Brain microvascular endothelial cell (primary cell): ENCODE results near the gene ZNF423.
A peak's percentile ranks its signal among the peaks of the same experiment; 100 is the strongest.
"Not testable (repeated sequence)": the region's sequence is repeated elsewhere in the genome, so short reads cannot be mapped to it uniquely, and the experiment has no call there.

Experiments used
- DNase-seq: peaks from one replicate; pipeline ENCODE4 v3.0.0-alpha.2; 2020
- H3K27ac ChIP-seq: fragments of 250-450 bp; sonication (Bioruptor Pico); 2 replicates; pipeline ENCODE4 v1.5.1; 2020; ENCODE audit warnings: mild to moderate bottlenecking, moderate library complexity
- H3K27me3 ChIP-seq: fragments of 250-450 bp; sonication (Bioruptor Pico); replicated peaks from 2 replicates; pipeline ENCODE4 v1.5.1; 2020; ENCODE audit warnings: mild to moderate bottlenecking
- H3K36me3 ChIP-seq: fragments of 250-450 bp; sonication (Bioruptor Pico); replicated peaks from 2 replicates; pipeline ENCODE4 v1.5.1; 2020; ENCODE audit warnings: mild to moderate bottlenecking
- H3K4me3 ChIP-seq: 2 replicates; pipeline ENCODE4 v1.5.1; 2011; ENCODE audit warnings: low read depth, mild to moderate bottlenecking, control low read depth, low read length, moderate library complexity
- in situ Hi-C: cut with HindIII; loops from 2 replicates; pipeline ENCODE4 v1.10.0; 2017; ENCODE audit warnings: low sequenced_read_pairs, low pct_ligation_motif_present
- TF ChIP-seq, protein P1 (sequence below): IDR thresholded peaks from 2 replicates; pipeline ENCODE4 v1.5.1; 2011; ENCODE audit warnings: low read depth, mild to moderate bottlenecking, moderate library complexity, low read length, control low read depth, inconsistent platforms; ENCODE audit errors: missing control alignments

The ZNF423 gene

DNA sequence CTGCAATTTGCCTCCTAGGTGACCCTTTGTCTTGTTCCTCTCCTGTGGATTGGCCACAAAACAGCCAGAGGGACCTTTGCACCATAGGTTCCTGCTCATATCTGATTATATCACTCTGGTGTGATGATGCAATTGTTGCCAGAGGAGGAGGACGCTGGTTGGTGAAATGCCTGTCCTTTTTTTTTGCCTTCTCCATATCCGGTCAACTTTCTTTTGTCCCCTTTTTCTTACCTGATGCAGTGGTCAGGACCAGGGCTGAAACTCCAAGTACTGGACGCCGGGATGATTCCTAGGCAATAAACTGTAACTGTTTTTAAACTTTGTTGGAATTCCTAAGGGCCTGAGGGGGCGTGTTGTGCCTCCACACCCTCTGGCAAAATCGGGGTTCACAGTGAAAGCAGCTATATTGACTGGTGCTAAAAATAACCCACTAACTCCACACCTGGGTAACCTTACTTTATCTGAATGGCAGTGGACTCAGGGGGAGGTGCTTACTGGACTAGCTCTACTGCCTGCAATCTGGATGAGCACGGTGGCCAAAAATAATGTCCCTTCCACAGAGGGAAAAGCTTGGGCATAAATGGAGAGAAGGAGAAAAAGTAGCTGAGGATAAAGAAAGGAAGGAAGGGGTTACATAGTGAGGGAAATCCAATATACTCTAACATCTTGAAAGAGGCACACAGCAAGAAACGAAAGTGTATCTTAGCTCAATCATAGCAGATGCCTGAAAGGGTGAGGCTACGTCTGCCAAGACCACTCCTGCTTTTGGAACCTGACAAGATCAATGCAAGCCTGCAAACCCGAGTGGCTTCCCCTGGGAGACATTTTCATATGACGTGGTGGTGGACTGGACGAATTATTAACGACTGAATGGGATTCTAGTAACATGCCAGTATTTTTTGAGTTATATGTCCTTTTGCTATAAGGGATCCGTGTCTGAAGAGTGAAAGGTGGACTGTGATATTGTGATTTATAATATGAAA, 28.4 kb upstream of the ZNF423 start:
- Histone ChIP-seq H3K27ac (no peak overlapping the region), H3K27me3 (peaks cover 2% of the 10 kb centered on the region), H3K36me3 (no peaks in the 10 kb centered on the region), H3K4me3 (no peak overlapping the region)
- DNase-seq: no peak
- TF ChIP-seq, protein P1, sequence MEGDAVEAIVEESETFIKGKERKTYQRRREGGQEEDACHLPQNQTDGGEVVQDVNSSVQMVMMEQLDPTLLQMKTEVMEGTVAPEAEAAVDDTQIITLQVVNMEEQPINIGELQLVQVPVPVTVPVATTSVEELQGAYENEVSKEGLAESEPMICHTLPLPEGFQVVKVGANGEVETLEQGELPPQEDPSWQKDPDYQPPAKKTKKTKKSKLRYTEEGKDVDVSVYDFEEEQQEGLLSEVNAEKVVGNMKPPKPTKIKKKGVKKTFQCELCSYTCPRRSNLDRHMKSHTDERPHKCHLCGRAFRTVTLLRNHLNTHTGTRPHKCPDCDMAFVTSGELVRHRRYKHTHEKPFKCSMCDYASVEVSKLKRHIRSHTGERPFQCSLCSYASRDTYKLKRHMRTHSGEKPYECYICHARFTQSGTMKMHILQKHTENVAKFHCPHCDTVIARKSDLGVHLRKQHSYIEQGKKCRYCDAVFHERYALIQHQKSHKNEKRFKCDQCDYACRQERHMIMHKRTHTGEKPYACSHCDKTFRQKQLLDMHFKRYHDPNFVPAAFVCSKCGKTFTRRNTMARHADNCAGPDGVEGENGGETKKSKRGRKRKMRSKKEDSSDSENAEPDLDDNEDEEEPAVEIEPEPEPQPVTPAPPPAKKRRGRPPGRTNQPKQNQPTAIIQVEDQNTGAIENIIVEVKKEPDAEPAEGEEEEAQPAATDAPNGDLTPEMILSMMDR: no peak
- in situ Hi-C loops: no loop called here

DNA sequence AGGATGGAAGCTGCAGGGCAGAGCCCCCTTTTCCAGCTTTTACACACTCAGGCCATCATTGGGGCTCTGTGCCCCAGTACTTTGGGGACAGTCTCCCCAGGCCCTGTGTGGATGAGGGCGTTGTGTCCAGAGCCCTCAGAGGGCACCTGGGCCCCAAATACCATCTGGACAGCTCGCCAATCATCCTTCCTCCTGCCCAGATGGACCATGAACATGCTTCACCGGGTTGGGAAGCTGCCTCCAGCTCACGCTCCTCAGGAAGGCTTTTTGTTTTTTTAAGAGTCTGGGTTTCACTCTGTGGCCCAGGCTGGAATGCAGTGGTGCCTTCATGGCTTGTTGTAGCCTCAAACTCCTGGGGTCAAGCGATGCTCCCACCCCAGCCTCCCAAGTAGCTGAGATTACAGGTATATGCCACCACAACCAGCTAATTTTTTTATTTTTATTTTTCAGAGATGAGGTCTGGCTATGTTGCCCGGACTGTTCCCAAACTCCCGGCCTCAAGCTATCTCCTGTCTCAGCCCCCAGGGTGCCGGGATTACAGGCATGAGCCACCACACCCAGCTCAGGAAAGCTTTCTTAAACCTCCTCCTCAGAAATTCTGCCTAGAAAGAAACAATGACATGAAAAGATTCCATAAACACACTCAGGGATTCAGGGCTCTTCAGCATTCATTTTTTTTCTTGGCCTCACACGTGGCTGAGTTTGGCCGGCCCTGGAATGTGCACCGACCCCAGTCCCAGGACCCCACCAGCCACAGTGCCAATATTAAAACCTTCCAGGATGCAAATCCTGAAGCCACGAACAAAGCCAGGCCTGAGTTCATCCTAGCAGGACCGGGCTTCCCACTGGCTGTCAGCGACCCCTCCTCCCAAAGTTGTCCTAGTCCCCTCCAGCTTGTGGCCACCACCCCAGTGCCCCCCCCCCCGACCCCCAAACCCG, 27.4 kb upstream of the ZNF423 start:
- in situ Hi-C loops: no loop called here
- Histone ChIP-seq H3K27me3 (peaks cover 2% of the 10 kb centered on the region), H3K4me3 (no peak overlapping the region), H3K27ac (no peak overlapping the region), H3K36me3 (no peaks in the 10 kb centered on the region)
- DNase-seq: no peak
- TF ChIP-seq, protein P1: no peak

DNA sequence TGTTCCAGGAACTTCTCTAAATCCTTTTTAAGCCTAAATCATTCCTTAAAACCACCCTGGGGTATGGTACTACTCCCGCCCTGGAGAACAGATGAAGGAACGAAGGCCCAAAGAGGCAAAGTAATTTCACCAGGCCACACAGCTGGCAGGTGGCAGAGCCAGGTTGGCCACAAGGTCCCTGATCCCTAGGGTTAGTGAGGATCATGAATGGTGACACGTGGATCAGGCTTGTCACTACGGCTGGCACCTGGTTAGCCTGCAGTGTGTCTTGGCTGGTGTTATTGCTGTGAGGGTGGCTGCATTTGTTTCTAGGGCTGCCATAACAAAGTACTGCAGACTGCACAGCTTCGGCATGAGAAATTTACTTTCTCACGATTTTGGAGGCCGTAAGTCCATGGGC, 26.0 kb upstream of the ZNF423 start:
- Histone ChIP-seq H3K27ac (no peak overlapping the region), H3K27me3 (peaks cover 2% of the 10 kb centered on the region), H3K4me3 (no peak overlapping the region), H3K36me3 (no peaks in the 10 kb centered on the region)
- in situ Hi-C loops: no loop called here
- TF ChIP-seq, protein P1: no peak
- no peak for DNase-seq

DNA sequence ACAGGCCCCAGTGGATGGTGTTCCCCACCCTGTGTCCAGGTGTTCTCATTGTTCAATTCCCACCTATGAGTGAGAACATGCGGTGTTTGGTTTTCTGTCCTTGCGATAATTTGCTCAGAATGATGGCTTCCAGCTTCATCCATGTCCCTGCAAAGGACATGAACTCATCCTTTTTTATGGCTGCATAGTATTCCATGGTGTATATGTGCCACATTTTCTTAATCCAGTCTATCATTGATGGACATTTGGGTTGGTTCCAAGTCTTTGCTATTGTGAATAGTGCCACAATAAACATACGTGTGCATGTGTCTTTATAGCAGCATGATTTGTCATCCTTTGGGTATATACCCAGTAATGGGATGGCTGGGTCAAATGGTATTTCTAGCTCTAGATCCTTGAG, 22.6 kb upstream of the ZNF423 start:
- H3K36me3 ChIP-seq, in situ Hi-C loops, H3K4me3 ChIP-seq, H3K27ac ChIP-seq, H3K27me3 ChIP-seq, DNase-seq: not testable (repeated sequence)

DNA sequence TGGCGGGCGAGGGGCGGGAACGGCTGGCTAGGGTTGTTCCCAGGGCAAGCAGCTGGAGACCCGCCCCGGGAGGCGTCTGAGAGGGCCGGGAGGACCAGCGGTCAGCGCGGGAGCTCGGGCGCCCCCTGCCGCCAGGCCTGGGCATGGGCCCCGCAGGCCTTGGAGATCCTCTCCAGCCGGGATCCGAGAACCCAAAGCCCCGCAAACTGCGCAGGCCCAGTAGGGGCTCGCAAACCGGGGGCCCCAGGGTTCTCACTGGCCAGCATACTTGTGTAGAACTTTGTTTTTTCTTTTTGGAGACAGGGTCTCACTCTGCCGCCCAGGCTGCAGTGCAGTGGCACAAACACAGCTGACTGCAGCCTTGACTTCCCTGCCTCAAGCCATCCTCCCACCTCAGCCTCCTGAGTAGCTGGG, 20.8 kb upstream of the ZNF423 start:
- TF ChIP-seq, protein P1: peak; percentile 77
- peak; percentile 28 for DNase-seq
- Histone ChIP-seq H3K27ac (no peak overlapping the region), H3K36me3 (no peaks in the 10 kb centered on the region), H3K27me3 (no peaks in the 10 kb centered on the region), H3K4me3 (peak overlapping the region; percentile 29)
- in situ Hi-C loops: no loop called here
